ENCODE data around the gene SOD1.
"Not testable (repeated sequence)": the region's sequence is repeated elsewhere in the genome, so short reads cannot be mapped to it uniquely, and the experiment has no call there.

Gene SOD1

DNA sequence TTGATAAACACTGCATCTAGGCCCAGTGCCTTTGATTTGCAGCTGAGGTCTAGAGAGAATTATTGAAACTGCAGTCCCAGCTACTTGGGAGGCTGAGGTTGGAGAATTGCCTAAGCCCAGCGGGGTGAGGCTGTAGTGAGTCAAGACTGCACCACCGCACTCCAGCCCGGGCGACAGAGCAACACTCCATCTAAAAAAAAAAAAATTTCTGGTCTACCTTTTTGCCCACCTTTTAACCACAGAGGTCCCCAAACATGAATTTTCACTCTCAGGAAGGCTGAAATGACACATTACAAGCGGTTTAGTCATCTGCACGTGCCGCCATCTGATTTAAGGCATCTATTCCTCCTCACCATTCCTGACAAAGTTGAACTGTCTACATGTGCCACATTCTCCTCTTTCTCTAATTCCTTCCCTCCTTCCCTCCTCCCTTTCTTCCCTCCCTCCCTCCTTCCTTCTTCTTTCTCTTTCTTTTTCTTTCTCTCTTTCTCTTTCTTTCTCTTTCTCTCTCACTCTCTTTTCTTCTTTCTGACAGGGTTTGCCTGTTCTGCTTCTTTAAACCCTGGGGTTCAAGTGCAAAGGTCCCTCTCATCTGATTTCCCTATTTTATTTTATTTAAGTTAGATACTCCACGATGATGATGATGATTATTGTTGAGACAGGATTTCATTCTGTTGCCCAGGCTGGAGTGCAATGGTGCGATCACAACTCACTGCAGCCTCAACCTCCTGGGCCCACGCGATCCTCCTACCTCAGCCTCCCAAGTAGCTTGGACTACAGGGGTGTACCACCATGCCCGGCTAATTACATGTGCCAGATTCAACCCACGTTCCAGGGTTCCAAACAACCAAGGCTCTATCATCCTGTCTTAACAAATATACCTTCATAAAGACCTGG, 3.0 kb upstream of the SOD1 start:
- DNase-seq = peak in 1 of 5 donors; percentile 30

DNA sequence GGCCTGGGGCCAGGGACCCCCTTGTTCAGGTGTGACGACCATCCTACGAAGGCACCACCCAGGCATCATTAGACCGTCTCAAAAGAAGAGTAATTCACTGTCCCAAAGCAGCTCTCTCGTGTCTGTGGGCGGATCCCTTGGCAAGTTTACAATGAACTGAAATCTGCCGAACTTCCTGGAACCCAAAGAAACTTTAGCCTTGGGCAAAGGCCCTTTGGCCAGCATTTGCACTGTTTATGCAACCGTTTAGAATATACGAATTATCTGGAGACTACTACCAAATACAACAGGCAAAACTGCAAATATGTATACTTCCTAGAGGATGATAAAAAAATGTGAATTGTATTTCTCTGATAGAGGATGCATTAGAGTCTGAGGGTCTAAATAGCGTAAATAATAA, 1.4 kb upstream of the SOD1 start:
- no peak for DNase-seq

DNA sequence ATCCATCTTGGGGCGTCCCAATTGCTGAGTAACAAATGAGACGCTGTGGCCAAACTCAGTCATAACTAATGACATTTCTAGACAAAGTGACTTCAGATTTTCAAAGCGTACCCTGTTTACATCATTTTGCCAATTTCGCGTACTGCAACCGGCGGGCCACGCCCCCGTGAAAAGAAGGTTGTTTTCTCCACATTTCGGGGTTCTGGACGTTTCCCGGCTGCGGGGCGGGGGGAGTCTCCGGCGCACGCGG, 282 bp upstream of the SOD1 start:
- no peak for DNase-seq

DNA sequence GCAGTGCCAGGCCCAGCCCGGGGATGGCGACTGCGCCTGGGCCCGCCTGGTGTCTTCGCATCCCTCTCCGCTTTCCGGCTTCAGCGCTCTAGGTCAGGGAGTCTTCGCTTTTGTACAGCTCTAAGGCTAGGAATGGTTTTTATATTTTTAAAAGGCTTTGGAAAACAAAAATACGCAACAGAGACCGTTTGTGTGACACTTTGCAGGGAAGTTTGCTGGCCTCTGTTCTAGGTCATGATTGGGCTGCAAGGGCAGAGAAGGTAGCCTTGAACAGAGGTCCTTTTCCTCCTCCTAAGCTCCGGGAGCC, 719 bp downstream of the SOD1 start:
- no peak for DNase-seq

DNA sequence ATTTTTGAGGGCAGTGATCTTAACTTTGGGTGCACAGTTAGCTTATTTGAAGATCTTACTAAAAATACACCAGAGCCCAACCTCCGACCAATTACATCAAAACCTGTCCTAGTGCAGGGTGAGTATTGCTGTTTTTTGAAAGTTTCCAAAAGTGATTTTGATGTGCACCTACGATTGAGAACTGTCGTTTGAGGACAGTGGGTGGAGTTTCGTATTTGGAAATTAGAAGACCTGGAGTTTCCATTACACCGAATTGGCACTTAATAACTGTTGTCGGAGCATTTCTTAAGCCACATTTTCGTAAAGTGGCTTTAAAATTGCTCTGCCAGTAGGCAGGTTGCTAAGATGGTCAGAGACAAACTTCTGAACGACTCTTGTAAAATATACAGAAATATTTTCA, 1.1 kb downstream of the SOD1 start:
- no peak for DNase-seq

DNA sequence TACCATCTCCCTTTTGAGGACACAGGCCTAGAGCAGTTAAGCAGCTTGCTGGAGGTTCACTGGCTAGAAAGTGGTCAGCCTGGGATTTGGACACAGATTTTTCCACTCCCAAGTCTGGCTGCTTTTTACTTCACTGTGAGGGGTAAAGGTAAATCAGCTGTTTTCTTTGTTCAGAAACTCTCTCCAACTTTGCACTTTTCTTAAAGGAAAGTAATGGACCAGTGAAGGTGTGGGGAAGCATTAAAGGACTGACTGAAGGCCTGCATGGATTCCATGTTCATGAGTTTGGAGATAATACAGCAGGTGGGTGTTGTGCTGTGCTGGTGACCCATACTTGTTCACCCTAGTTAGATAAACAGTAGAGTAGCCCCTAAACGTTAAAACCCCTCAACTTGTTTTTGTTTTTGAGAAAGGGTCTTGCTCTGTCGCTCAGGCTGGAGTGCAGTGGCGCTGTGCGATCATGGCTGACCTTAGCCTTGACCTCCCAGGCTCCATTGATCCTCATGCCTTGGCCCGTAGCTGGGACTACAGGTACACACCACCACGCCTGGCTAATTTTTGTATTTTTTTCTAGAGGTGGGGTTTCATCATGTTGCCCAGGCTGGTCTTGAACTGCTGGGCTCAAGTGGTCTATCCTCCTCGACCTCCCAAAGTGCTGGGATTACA, 4.2 kb downstream of the SOD1 start:
- DNase-seq = no peak

DNA sequence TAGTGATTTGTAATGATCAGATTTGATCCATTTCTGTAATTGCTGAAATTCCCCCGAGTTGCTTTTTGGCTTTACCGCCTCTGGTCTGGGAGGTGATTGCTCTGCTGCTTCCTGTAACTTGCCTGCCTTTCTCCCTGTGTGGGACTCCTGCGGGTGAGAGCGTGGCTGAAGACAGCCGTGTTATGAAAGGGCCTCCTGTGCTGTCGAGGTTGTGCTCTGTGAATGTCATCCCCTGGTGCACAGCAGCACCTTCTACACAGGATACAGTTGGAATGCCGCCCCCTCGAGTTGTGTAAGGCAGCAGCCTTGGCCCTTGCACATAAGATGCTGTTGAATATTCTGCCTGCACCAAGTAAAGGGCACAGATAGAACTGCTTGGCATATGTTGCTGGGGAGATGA, 5.9 kb downstream of the SOD1 start:
- DNase-seq = peak in 1 of 5 donors; percentile 43

DNA sequence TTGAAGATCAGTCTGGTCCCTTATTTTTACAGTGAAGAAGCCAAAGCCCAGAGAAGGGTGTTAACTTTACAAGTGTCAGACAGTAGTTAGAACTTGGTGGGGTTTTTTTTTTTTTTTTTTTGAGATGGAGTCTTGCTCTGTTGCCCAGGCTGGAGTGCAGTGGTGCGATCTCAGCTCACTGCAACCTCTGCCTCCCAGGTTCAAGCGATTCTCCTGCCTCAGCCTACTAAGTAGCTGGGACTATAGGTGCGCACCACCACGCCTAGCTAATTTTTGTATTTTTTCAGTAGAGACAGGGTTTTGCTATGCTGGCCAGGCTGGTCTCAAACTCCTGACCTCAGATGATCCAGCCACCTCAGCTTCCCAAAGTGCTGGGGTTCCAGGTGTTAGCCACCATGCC, 6.4 kb downstream of the SOD1 start:
- not testable (repeated sequence) for DNase-seq

DNA sequence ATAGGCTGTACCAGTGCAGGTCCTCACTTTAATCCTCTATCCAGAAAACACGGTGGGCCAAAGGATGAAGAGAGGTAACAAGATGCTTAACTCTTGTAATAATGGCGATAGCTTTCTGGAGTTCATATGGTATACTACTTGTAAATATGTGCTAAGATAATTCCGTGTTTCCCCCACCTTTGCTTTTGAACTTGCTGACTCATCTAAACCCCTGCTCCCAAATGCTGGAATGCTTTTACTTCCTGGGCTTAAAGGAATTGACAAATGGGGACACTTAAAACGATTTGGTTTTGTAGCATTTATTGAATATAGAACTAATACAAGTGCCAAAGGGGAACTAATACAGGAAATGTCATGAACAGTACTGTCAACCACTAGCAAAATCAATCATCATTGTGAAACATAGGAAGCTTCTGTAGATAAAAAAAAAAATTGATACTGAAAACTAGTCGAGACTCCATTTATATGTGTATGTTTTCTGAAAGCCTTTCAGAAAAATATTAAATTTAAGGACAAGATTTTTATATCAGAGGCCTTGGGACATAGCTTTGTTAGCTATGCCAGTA, 7.0 kb downstream of the SOD1 start:
- no peak for DNase-seq

DNA sequence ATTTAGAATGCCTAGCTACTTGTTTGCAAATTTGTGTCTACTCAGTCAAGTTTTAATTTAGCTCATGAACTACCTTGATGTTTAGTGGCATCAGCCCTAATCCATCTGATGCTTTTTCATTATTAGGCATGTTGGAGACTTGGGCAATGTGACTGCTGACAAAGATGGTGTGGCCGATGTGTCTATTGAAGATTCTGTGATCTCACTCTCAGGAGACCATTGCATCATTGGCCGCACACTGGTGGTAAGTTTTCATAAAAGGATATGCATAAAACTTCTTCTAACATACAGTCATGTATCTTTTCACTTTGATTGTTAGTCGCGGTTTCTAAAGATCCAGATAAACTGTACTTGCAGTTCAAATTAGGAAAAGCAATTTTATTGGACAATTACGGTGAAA, 7.6 kb downstream of the SOD1 start:
- DNase-seq = peak in 1 of 5 donors; percentile 20

DNA sequence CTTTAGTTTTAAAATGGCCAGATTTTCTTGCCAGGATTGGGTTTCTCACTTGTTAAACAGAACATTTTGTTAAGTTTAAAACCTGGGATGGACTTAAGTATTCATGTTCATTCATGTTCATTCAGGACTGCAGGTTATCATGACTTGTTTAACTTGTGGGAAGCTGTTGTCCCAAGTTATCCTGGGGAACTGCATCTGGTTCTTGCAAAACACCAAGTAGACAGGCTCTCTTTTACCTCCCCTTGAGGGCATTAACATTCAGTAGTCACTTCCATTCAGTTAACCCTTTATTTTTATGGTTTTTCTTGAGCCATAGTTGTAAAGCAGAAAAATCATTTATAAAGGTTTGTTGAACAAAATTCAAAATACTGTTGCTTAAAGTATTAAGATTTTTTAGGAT, 8.1 kb downstream of the SOD1 start:
- DNase-seq = no peak

DNA sequence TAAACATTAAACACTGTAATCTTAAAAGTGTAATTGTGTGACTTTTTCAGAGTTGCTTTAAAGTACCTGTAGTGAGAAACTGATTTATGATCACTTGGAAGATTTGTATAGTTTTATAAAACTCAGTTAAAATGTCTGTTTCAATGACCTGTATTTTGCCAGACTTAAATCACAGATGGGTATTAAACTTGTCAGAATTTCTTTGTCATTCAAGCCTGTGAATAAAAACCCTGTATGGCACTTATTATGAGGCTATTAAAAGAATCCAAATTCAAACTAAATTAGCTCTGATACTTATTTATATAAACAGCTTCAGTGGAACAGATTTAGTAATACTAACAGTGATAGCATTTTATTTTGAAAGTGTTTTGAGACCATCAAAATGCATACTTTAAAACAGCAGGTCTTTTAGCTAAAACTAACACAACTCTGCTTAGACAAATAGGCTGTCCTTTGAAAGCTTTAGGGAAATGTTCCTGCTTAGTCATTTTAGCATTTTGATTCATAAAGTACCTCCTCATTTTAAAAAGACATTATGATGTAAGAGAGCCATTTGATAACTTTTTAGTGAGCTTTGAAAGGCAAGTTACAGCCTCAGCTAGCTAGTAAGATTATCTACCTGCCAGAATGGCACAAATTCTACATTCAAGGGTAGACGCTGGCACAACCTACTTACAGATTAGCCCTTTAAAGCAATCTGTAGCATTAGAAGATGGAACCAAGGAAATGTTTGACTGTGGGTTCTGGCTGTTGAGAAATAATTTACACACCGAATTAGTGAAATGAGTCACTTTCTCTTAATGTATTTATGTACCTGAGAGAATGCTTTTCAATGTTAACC, 9.4 kb downstream of the SOD1 start:
- peak in 1 of 5 donors; percentile 40 for DNase-seq

DNA sequence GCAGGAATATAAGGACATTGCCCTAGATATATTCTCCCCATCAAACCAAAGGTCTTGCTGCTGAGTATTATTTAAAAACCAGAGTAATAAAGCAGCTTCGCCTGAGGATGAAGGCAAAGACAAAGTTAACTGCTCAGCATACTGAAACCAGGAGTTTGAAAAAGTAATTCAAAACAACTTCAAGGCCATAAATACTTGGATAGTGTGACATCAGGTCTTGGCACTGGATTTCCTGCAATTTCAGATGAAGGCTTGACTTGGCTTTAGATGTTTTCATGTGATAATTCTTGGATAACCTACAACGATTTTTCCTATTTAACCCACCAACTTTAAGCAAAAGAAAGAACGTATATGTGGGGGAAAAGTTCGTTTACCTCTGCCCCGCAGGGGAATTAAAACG, 10.6 kb downstream of the SOD1 start:
- no peak for DNase-seq

DNA sequence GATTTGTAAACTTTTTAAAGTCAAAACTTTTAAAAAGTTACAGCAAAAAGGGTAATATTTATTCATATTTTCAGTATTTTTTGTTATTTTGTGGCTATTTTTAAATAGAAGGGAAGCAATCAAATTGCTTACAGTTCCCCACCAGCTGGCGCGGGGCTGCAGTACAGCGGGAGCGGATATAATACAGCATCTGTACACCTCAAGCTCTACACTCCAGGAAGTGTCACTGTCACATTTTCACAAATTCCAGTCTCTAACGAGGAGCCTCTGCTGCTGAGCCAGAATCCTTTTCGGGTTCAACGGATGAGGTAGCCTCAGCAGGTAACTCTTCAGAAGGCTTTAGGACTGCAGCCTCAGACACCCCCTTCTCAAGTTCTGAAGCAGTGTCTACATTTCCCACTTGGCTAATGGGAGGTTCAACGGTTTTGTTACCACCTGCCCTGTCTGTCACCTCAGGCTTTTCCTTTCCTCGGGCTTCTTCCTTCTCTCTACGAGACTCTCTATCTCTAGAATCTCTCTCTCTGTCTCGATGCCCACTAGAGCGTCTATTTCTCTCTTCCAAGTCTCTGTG, 11.7 kb downstream of the SOD1 start:
- no peak for DNase-seq

DNA sequence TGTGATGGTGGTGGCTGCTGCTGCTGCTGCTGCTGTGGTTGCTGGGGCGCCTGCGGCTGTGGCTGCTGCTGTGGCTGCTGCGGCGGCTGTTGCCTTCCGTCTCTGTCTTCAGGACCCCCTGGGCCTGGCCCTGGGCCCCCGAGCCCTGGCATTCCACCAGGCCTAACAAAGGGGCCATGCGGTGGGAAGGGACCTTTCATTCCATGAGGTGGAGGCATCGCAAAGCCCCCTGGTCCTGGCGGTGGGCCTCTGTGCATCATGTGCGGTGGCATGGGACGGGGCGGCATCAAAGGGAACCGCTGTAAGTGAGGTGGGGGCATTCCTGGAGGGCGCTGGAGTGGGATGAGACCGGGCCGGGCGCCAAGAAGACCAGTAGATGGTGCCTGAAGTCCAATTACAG, 12.4 kb downstream of the SOD1 start:
- DNase-seq = no peak

DNA sequence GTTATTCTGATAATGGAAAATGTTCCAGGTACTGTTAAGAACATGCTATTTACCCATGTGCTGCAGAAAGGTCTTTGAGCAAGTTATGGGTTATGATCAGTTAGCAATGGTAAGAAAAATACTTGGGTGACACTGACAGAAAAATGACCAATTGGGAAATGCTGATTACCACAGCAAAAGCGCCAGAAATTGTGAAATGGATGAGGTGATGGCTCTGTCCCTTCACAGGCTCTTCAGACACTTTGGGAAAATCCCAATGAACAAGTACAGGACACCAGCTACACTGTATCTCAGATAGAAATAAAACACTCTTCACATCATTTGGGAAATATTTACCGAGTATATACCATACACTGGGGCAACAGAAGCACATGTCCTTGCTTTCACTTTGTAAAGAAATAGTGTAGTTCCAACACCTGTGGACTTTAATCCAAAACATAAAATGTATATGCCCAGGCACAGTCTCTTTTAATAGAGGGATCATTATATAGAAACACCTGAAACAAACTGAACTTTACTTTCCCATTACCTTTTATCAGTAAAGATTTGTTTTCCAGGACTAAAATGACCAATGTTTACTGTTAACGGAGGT, 13.9 kb downstream of the SOD1 start:
- no peak for DNase-seq

DNA sequence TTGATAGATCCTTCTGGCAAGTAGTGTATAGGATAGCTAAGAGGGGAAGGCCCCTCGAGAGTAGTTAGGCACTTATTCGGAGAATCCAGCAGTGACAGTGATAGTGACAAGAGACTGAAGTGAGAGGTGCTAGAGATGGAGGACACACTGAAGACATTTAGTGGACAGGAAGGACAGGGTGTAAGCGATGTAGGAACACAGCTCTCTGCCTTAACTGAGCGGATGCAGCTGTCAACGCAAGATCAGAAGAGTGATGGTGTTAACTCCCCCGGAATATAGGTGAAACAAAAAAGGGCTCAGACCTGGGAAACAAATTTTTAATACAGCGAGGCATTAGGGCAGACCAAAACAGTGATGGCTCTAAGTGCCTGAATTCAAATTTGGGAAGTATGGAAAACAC, 15.8 kb downstream of the SOD1 start:
- DNase-seq = no peak

DNA sequence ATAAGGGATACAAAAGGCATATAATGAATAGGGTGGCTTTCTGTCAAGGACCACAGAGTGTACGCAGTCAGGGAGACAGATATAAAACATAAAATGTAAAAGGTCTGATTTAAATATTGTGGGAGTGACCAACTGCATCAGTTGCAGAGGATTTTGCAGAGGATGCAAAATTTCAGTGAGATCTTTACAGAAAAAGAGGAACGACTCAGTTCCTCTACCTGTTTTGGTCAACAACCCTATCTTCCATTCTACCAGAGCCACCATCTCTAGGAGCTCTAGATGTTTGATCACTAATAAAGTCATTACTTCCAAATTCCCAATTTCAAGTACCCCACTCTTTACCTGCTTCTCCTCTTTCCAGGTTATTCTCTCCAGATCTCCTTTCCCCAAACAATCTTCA, 16.5 kb downstream of the SOD1 start:
- DNase-seq = no peak

DNA sequence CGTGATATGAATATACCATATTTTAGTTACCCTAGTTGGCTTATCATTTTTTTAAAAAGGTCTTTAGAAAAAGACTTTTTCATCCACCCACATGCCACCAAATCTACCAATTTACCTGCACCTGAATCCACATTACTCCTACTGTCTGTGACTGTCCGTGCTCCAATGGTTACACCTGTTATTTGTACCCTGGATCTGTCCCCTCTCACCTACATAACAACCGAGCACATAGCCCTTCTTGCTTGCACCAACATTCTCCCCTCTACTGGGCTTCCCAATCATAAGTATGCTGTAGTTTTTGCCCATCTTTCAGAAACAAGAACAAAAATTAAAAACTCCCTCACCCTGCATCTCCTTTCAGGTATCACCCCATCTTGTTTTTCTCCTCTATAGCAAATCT, 17.6 kb downstream of the SOD1 start:
- no peak for DNase-seq

DNA sequence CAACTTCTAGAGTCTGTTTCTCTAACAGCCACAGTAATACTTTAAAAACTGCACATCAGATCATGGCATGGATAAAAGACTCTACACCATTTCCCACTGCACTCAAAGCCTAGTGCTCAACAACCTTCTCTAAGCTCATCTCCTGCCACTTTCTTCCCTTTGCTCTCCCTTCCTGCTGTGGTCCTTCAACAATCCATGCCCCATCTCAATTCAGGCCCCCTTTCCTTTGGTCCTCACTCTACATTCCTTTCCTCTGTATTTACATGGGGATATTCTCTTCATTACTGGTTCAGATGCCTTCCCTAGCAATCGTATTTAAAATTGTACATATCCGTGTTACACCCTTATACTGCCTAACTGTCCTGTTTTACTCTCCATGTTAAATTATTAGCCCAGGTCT, 19.0 kb downstream of the SOD1 start:
- no peak for DNase-seq

DNA sequence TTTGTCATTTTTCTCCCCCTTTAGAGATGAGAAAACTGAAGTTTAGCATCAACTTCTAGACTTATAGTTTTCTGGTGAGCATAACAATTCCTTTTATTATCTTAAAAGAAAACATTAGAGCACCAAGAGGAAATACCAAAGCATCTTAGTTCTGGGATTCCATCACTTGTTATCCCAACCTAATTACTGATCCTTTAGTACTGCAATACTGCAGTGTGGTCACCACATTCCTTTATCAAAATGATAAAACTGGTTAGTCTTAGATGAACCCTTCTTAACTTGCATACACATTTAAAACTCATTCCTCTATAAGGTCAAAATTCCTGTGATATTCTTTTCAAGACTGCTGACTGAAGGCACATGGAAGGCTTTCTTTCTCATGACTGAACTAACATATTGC, 23.1 kb downstream of the SOD1 start:
- DNase-seq = no peak

DNA sequence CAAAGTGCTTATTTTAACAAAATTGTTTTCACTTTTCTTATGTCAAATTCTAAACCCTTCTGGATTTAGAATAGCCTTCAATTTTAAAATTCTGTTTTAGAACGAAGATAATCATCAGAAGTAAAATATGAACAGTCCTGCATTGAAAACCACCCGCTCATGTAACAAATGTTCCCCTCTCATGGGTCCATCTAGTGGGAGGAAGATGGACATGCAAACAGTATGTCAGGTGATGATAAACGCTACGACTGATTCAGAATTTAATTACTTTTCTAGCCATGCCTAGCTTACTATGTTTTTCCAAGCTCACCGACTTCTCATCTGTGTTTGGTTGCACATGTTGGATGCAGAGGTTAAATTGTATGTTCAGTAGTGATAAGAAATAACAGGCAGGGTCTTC, 23.5 kb downstream of the SOD1 start:
- DNase-seq = no peak

DNA sequence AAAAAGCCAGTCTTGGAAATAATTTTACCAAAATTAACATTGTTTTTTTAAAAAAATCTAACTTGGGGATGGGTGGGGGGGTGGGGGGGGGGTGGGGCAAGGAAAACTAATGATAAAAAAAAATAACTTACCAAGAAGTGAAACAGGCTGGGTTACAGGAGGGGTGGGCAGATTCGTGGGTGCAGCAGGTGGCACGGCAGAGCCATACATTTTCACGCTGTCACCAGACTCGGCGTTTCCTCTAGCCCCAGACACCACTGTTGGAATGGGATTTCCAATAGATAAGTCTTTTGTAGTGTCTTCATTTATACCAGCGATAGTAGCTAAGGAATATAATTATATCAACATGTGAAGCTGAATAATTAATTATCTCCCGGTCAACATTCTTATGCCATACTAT, 25.4 kb downstream of the SOD1 start:
- no peak for DNase-seq

Data from T-helper 1 cell (primary cell).